Astrocyte (in vitro differentiated cells and primary cell): ENCODE data around the gene SLFN14.

Experiments
- EZH2 ChIP-seq: IDR thresholded peaks from 2 replicates; pipeline ENCODE4 v1.6.1; 2012; ENCODE audit warnings: mild to moderate bottlenecking, low read length, inconsistent platforms; ENCODE audit not compliant: insufficient read depth
- TF ChIP-seq, protein P1 (sequence below): IDR thresholded peaks from 2 replicates; pipeline ENCODE4 v1.5.1; 2011; ENCODE audit warnings: low read depth, mild to moderate bottlenecking, inconsistent platforms, low read length, moderate library complexity; ENCODE audit not compliant: insufficient read depth

DNA sequence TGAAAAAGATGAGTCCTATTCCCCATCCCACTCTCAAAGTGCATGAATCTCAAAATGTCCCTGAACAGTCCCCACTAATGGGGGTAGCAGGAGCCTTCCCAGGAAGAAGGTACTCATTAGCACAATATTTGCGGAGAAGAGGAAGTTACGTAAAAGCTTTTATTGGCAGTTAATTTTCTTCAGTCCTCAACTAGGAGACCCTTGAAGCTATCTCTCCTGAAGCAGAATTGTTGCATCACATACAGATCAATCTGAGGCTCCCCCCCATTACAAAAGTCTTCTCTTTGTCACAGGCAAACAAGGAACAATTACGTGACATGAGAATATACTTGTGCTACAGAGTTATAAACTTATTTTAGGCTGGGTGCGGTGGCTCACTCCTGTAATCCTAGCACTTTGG lies 37.3 kb downstream of the SLFN14 start:
- TF ChIP-seq, protein P1, sequence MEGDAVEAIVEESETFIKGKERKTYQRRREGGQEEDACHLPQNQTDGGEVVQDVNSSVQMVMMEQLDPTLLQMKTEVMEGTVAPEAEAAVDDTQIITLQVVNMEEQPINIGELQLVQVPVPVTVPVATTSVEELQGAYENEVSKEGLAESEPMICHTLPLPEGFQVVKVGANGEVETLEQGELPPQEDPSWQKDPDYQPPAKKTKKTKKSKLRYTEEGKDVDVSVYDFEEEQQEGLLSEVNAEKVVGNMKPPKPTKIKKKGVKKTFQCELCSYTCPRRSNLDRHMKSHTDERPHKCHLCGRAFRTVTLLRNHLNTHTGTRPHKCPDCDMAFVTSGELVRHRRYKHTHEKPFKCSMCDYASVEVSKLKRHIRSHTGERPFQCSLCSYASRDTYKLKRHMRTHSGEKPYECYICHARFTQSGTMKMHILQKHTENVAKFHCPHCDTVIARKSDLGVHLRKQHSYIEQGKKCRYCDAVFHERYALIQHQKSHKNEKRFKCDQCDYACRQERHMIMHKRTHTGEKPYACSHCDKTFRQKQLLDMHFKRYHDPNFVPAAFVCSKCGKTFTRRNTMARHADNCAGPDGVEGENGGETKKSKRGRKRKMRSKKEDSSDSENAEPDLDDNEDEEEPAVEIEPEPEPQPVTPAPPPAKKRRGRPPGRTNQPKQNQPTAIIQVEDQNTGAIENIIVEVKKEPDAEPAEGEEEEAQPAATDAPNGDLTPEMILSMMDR, result no peak
- TF ChIP-seq EZH2, result no peak
